WTC11 (cell line): Measurements from ENCODE around the gene COX6B2. TPM values are rescaled to one million over a fixed set of nuclear protein-coding genes. Genes with fewer than 3 reads are reported as not detected.

Source experiments
- ATAC-seq: fragments of 200-7000 bp; cut with Tn5 transposase; 2 replicates; pipeline ENCODE4 v1.10.0; 2021; ENCODE audit warnings: mild to moderate bottlenecking, moderate library complexity
- CTCF ChIA-PET: fragments of 300-600 bp; sonication (Branson Sonifier 250); formaldehyde crosslinking; loops from one replicate; lab custom pipeline; 2021; ENCODE audit warnings: antibody characterized with exemption; lab: Charles Lee
- POLR2A ChIA-PET: fragments of 350-600 bp; sonication (Branson Sonifier 250); formaldehyde crosslinking; loops from one replicate; lab custom pipeline; 2021; ENCODE audit warnings: antibody characterized with exemption; lab: Charles Lee
- DNase-seq: peaks from one replicate; pipeline ENCODE4 v3.0.0; 2021; ENCODE audit warnings: low spot score
- H3K27ac Mint-ChIP-seq: 2 replicates; pipeline ENCODE4 v1.8.0; 2021; ENCODE audit warnings: mixed read lengths
- H3K27me3 Mint-ChIP-seq: 2 replicates; pipeline ENCODE4 v1.8.0; 2021; ENCODE audit warnings: low read depth, mild to moderate bottlenecking, moderate library complexity, mixed read lengths
- H3K36me3 Mint-ChIP-seq: 2 replicates; pipeline ENCODE4 v1.8.0; 2021; ENCODE audit warnings: mixed read lengths
- H3K4me1 Mint-ChIP-seq: 2 replicates; pipeline ENCODE4 v1.8.0; 2022; ENCODE audit warnings: mixed read lengths
- H3K4me3 Mint-ChIP-seq: 2 replicates; pipeline ENCODE4 v1.8.0; 2021; ENCODE audit warnings: mild to moderate bottlenecking, moderate library complexity, mixed read lengths
- H3K9me3 Mint-ChIP-seq: 2 replicates; pipeline ENCODE4 v1.8.0; 2021; ENCODE audit warnings: mixed read lengths
- ARID4B ChIP-seq: sonication (generic); formaldehyde crosslinking; IDR thresholded peaks from 2 replicates; pipeline ENCODE4 v1.8.0; 2023; ENCODE audit warnings: missing genetic modification reagents, mild to moderate bottlenecking, borderline replicate concordance
- ATF2 ChIP-seq: sonication (generic); formaldehyde crosslinking; IDR thresholded peaks from 2 replicates; pipeline ENCODE4 v1.8.1; 2022; ENCODE audit warnings: low read depth, missing genetic modification reagents, borderline replicate concordance
- CREM ChIP-seq: sonication (generic); formaldehyde crosslinking; IDR thresholded peaks from 2 replicates; pipeline ENCODE4 v1.8.1; 2022; ENCODE audit warnings: mild to moderate bottlenecking, missing genetic modification reagents, moderate library complexity
- FOXJ3 ChIP-seq: sonication (generic); formaldehyde crosslinking; IDR thresholded peaks from 2 replicates; pipeline ENCODE4 v1.9.0; 2021; ENCODE audit warnings: missing genetic modification reagents, mild to moderate bottlenecking, borderline replicate concordance
- HMGA2 ChIP-seq: fragments of 250-450 bp; sonication (Bioruptor Pico); IDR thresholded peaks from 2 replicates; pipeline ENCODE4 v1.4.0; 2021; ENCODE audit warnings: mild to moderate bottlenecking, moderate library complexity
- HMGXB4 ChIP-seq: sonication (generic); formaldehyde crosslinking; IDR thresholded peaks from 2 replicates; pipeline ENCODE4 v1.8.1; 2023; ENCODE audit warnings: mild to moderate bottlenecking, moderate library complexity, missing genetic modification reagents
- KAT7 ChIP-seq: sonication (generic); formaldehyde crosslinking; IDR thresholded peaks from 2 replicates; pipeline ENCODE4 v1.8.1; 2023; ENCODE audit warnings: missing genetic modification reagents, mild to moderate bottlenecking, borderline replicate concordance
- NR3C1 ChIP-seq: sonication (generic); formaldehyde crosslinking; conservative IDR thresholded peaks from 2 replicates; pipeline ENCODE4 v1.8.1; 2023; ENCODE audit warnings: low read depth, mild to moderate bottlenecking, missing genetic modification reagents
- RORB ChIP-seq: fragments of 250-450 bp; sonication (Bioruptor Pico); IDR thresholded peaks from 2 replicates; pipeline ENCODE4 v1.9.0; 2021; ENCODE audit warnings: mild to moderate bottlenecking
- SP1 ChIP-seq: sonication (generic); formaldehyde crosslinking; conservative IDR thresholded peaks from 2 replicates; pipeline ENCODE4 v1.8.1; 2022; ENCODE audit warnings: missing genetic modification reagents
- TEAD4 ChIP-seq: sonication (generic); formaldehyde crosslinking; IDR thresholded peaks from 2 replicates; pipeline ENCODE4 v1.8.0; 2022; ENCODE audit warnings: mild to moderate bottlenecking, missing genetic modification reagents
- ZNF425 ChIP-seq: fragments of 250-450 bp; sonication (Bioruptor Pico); conservative IDR thresholded peaks from 2 replicates; pipeline ENCODE4 v1.9.0; 2021; ENCODE audit warnings: mild to moderate bottlenecking
- ZNF671 ChIP-seq: fragments of 250-450 bp; sonication (Bioruptor Pico); IDR thresholded peaks from 2 replicates; pipeline ENCODE4 v1.8.0; 2021; ENCODE audit warnings: mild to moderate bottlenecking
- total RNA-seq: library from RNA; stranded (reverse); gene quantifications from 3 replicates; pipeline ENCODE4 v1.2.3, GENCODE V29; 2021

COX6B2 gene
- total RNA-seq, 1 experiment from 2014 or later = 4.3 TPM

- POLR2A ChIA-PET = no interaction called here
Measured at GRCh38 chr19:55311797-55312196, 42.7 kb downstream of the COX6B2 start.

More at GRCh38 chr19:55311797-55312196, 42.7 kb downstream of the COX6B2 start:
- Mint-ChIP-seq H3K9me3 (no peaks in the 10 kb centered on the region), H3K36me3 (peaks cover 18% of the 10 kb centered on the region), H3K27ac (no peak overlapping the region), H3K4me3 (no peak overlapping the region), H3K27me3 (peaks cover 5% of the 10 kb centered on the region; the same call in 1 of the 2 replicates), H3K4me1 (no peaks in the 10 kb centered on the region)
- no peak for ATAC-seq
- no peak for TF ChIP-seq ZNF425 (CRISPR knock-in tag)
- TF ChIP-seq FOXJ3 (CRISPR knock-in tag) = no peak
- no peak for TF ChIP-seq TEAD4
- no peak for TF ChIP-seq HMGXB4 (CRISPR knock-in tag)
- TF ChIP-seq ZNF671 = no peak
- no peak for TF ChIP-seq CREM (CRISPR knock-in tag)
- no peak for TF ChIP-seq SP1 (CRISPR knock-in tag)
- TF ChIP-seq RORB (CRISPR knock-in tag) = no peak
- no peak for TF ChIP-seq KAT7 (CRISPR knock-in tag)
- no peak for TF ChIP-seq ARID4B (CRISPR knock-in tag)
- no peak for TF ChIP-seq ATF2 (CRISPR knock-in tag)
- no peak for TF ChIP-seq HMGA2 (CRISPR knock-in tag)
- no peak for TF ChIP-seq NR3C1 (CRISPR knock-in tag)
- CTCF ChIA-PET = interaction anchor here (0.6 to 4.1 kb wide), 3 partner anchors 11 to 107 kb away, joined by 3 to 18 read pairs (median 3); no protein-coding TSS in a partner anchor
- DNase-seq = no peak
